Memory B cell (primary cell): ENCODE data around the gene EIF3I.

ENCODE experiments used
- ATAC-seq: fragments of 150-1000 bp; cut with Tn5 transposase; 2 replicates; pipeline ENCODE4 v1.10.0; 2021; ENCODE audit warnings: low read depth, mild to moderate bottlenecking, moderate library complexity
- DNase-seq, 2 donors: peaks; one replicate each; pipeline ENCODE4 v3.0.0; 2022; ENCODE audit warnings: low spot score in 2 of 2
- H3K27ac Mint-ChIP-seq: one replicate; pipeline ENCODE4 v1.8.0; 2022; ENCODE audit warnings: mild to moderate bottlenecking, moderate library complexity, mixed read lengths
- H3K27me3 Mint-ChIP-seq: one replicate; pipeline ENCODE4 v1.8.0; 2022; ENCODE audit warnings: mixed read lengths
- H3K36me3 Mint-ChIP-seq: one replicate; pipeline ENCODE4 v1.8.0; 2022; ENCODE audit warnings: mild to moderate bottlenecking, mixed read lengths
- H3K4me1 Mint-ChIP-seq: one replicate; pipeline ENCODE4 v1.8.0; 2022; ENCODE audit warnings: mixed read lengths
- H3K4me3 Mint-ChIP-seq: one replicate; pipeline ENCODE4 v1.8.0; 2022; ENCODE audit warnings: mild to moderate bottlenecking, moderate library complexity, mixed read lengths
- H3K9me3 Mint-ChIP-seq: one replicate; pipeline ENCODE4 v1.8.0; 2022; ENCODE audit warnings: mixed read lengths

The EIF3I gene

DNA sequence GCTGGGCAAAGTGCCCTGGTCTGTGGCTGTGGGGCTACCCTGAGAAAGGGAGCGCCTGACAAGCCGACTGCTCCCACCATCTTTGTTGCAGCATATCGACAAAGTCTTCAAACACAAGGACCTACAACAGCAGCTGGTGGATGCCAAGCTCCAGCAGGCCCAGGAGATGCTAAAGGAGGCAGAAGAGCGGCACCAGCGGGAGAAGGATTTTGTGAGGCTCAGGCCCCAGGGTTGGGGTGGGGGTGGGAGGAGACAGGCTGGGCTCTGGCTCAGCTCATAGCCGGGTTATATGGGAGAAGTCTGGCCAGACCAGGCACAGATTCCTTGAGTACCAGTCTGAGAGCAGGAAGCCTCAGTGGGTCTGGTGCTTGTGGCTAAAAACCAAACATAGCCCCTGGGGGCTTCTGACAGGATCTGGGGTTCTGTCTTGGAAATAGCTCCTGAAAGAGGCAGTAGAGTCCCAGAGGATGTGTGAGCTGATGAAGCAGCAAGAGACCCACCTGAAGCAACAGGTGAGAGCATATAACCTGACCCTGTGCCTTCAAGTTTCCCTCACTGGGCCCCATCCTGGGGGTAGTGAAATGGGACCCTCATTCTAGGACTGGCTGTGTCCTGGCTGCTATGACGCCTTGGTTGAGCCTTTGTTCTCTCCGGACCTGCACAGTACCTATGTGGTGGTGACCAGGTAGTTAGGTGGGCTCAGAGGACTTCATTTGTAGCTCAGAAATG, 29.8 kb upstream of the EIF3I start:
- H3K4me1 Mint-ChIP-seq, result peaks cover 5% of the 10 kb centered on the region

DNA sequence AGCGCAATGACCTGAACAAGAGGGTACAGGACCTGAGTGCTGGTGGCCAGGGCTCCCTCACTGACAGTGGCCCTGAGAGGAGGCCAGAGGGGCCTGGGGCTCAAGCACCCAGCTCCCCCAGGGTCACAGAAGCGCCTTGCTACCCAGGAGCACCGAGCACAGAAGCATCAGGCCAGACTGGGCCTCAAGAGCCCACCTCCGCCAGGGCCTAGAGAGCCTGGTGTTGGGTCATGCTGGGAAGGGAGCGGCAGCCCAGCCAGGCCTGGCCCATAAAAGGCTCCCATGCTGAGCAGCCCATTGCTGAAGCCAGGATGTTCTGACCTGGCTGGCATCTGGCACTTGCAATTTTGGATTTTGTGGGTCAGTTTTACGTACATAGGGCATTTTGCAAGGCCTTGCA, 27.2 kb upstream of the EIF3I start:
- no peak for DNase-seq
- no peak for ATAC-seq
- H3K4me1 Mint-ChIP-seq, result peaks cover 3% of the 10 kb centered on the region
- peaks cover 29% of the 10 kb centered on the region for H3K36me3 Mint-ChIP-seq
- no peaks in the 10 kb centered on the region for H3K9me3 Mint-ChIP-seq
- H3K4me3 Mint-ChIP-seq, result no peak overlapping the region
- no peaks in the 10 kb centered on the region for H3K27me3 Mint-ChIP-seq
- H3K27ac Mint-ChIP-seq, result no peak overlapping the region

More for the DNA sequence above, 29.8 kb upstream of the EIF3I start:
- DNase-seq (no peak), ATAC-seq (no peak)
- Mint-ChIP-seq H3K4me3 (no peak overlapping the region), H3K36me3 (peaks cover 37% of the 10 kb centered on the region), H3K9me3 (no peaks in the 10 kb centered on the region), H3K27me3 (no peaks in the 10 kb centered on the region), H3K27ac (peak overlapping the region; percentile 45)

- Mint-ChIP-seq H3K27me3 (no peaks in the 10 kb centered on the region), H3K9me3 (no peaks in the 10 kb centered on the region), H3K27ac (no peak overlapping the region), H3K4me1 (peaks cover 8% of the 10 kb centered on the region), H3K36me3 (peaks cover 29% of the 10 kb centered on the region), H3K4me3 (no peak overlapping the region)
- ATAC-seq (no peak), DNase-seq (no peak)
Measured at GRCh38 chr1:32195531-32195930, 26.7 kb upstream of the EIF3I start.

DNA sequence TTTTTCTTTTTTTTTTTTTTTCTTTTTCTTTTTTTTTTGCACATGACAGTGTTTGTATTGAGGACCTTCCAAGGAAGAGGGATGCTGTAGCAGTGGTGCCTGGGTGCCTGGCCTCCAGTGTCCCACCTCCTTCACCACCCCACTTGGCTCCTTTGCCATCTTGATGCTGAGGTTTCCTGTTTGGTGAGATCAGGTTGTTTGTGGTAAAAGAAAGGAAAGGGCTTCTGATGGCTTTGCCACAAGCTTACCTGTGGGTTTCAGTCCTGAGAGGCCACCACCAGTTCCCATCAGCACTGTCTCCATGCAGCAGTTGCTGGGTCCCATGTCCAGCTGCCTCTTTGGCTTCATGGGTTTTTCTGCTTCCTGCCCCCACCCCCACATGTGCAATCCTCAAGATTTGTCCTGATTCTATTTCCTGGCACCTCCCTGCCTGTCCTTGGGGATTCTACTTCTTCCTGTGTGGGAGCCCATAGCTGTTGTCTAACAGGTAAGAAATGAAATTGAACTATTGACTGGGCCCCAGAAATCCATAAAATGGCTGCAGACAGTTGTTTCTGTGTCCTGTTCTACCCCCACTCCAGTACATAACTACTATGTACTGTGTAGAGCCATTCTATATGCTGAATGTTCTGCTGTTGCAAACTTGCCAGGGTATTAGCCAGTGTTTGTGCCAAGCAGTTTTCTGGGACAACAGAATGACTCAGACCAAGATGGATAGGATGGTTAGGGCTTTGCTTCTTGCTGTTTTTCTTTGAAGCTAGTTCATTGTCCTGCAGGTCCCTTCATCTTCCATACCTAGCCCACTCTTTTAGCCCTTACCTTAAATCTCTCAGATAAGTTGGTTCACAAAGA, 26.0 kb upstream of the EIF3I start:
- DNase-seq (no peak), ATAC-seq (no peak)
- no peaks in the 10 kb centered on the region for H3K27me3 Mint-ChIP-seq
- peaks cover 9% of the 10 kb centered on the region for H3K4me1 Mint-ChIP-seq
- H3K36me3 Mint-ChIP-seq, result peaks cover 29% of the 10 kb centered on the region
- H3K9me3 Mint-ChIP-seq, result no peaks in the 10 kb centered on the region
- H3K27ac Mint-ChIP-seq, result peak overlapping the region; percentile 45
- H3K4me3 Mint-ChIP-seq, result no peak overlapping the region

GRCh38 chr1:32197074-32197473, 25.1 kb upstream of the EIF3I start:
- H3K9me3 Mint-ChIP-seq, result no peaks in the 10 kb centered on the region
- no peak overlapping the region for H3K4me3 Mint-ChIP-seq
- peak overlapping the region; percentile 45 for H3K27ac Mint-ChIP-seq
- H3K27me3 Mint-ChIP-seq, result no peaks in the 10 kb centered on the region
- DNase-seq (no peak), ATAC-seq (no peak)
- H3K36me3 Mint-ChIP-seq, result peaks cover 23% of the 10 kb centered on the region
- peaks cover 17% of the 10 kb centered on the region for H3K4me1 Mint-ChIP-seq

GRCh38 chr1:32197837-32198236, 24.4 kb upstream of the EIF3I start:
- H3K9me3 Mint-ChIP-seq, result no peaks in the 10 kb centered on the region
- peaks cover 19% of the 10 kb centered on the region for H3K36me3 Mint-ChIP-seq

GRCh38 chr1:32198237-32199042, 23.8 kb upstream of the EIF3I start:
- Mint-ChIP-seq H3K9me3 (no peaks in the 10 kb centered on the region), H3K27ac (peak overlapping the region; percentile 56), H3K4me3 (peak overlapping the region; percentile 56), H3K4me1 (peaks cover 22% of the 10 kb centered on the region), H3K27me3 (no peaks in the 10 kb centered on the region), H3K36me3 (peaks cover 15% of the 10 kb centered on the region)
- no peak for ATAC-seq
- DNase-seq, result no peak

More at GRCh38 chr1:32197837-32198236, 24.4 kb upstream of the EIF3I start:
- ATAC-seq (no peak), DNase-seq (no peak)
- Mint-ChIP-seq H3K4me1 (peaks cover 22% of the 10 kb centered on the region), H3K27me3 (no peaks in the 10 kb centered on the region), H3K4me3 (no peak overlapping the region), H3K27ac (peak overlapping the region; percentile 56)

- Mint-ChIP-seq H3K27me3 (no peaks in the 10 kb centered on the region), H3K4me1 (peaks cover 22% of the 10 kb centered on the region), H3K9me3 (no peaks in the 10 kb centered on the region), H3K36me3 (peaks cover 10% of the 10 kb centered on the region), H3K4me3 (no peak overlapping the region), H3K27ac (peak overlapping the region; percentile 56)
- DNase-seq (no peak), ATAC-seq (no peak)
Measured at GRCh38 chr1:32199043-32199716, 23.0 kb upstream of the EIF3I start.

GRCh38 chr1:32199717-32200072, 22.5 kb upstream of the EIF3I start:
- Mint-ChIP-seq H3K4me1 (peaks cover 22% of the 10 kb centered on the region), H3K27ac (peak overlapping the region; percentile 92), H3K36me3 (peaks cover 6% of the 10 kb centered on the region), H3K4me3 (peak overlapping the region; percentile 97), H3K27me3 (no peaks in the 10 kb centered on the region), H3K9me3 (no peaks in the 10 kb centered on the region)
- no peak for ATAC-seq
- DNase-seq, result no peak

DNA sequence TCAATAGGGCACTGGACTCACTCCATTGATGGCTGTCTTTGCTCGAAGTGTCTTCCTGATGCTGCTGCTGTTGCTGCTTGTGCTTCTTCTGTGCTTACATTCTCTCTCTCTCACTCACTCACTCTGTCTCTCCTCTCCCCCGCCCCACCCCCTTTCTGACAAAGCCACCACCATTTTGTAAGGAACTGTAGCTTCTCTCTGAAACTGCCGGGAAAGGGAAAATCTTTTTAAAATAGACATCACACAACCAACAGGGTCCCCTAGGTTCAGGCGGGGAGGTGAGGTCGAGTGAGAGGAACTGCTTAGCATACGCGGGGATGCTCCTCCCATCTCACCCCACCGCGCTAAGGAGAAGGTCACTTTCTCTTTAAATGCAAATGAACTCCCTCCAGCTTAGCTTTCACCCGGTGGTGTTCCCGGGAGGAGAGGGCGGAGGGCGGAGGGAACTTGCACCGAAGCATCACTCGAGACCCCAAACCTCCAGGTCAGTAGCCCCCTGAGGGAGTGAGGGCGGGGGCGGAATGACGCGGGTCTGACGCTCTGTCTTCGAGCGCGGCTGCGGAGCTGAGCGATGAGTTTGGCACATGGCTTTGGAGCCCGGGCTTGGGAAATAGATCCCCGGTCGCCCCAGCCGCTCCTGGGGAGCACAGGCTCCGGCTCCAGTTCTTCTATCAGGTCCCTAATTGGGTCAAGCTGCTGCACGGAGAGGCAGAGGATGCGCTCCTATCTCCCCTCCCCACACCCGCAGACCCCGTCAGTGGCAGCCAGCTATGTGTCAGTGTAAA, 21.8 kb upstream of the EIF3I start, which contains the start of gene CCDC28B:
TSS of gene CCDC28B (plus strand) at position 370 of the 785 bp plus-strand sequence. CDS start 1,341 bp downstream, outside the sequence.
- H3K27me3 Mint-ChIP-seq, result no peaks in the 10 kb centered on the region
- H3K27ac Mint-ChIP-seq, result peak within 1 kb of the TSS; percentile 92
- H3K36me3 Mint-ChIP-seq, result peaks cover 6% of the 10 kb centered on the region
- no peaks in the 10 kb centered on the region for H3K9me3 Mint-ChIP-seq
- ATAC-seq (peak; percentile 50), DNase-seq (peak; percentile 44 to 64)
- peaks cover 22% of the 10 kb centered on the region for H3K4me1 Mint-ChIP-seq
- H3K4me3 Mint-ChIP-seq, result peak within 1 kb of the TSS; percentile 97

- peak; percentile 73 for ATAC-seq
- Mint-ChIP-seq H3K36me3 (peaks cover 3% of the 10 kb centered on the region), H3K4me3 (peak overlapping the region; percentile 97), H3K27me3 (no peaks in the 10 kb centered on the region), H3K4me1 (peaks cover 22% of the 10 kb centered on the region), H3K9me3 (no peaks in the 10 kb centered on the region), H3K27ac (peak overlapping the region; percentile 92)
- peak; percentile 53 to 61 for DNase-seq
Measured at GRCh38 chr1:32201011-32201855, 21.0 kb upstream of the EIF3I start.

- H3K36me3 Mint-ChIP-seq, result no peaks in the 10 kb centered on the region
- H3K4me1 Mint-ChIP-seq, result peaks cover 40% of the 10 kb centered on the region
- no peaks in the 10 kb centered on the region for H3K9me3 Mint-ChIP-seq
- H3K4me3 Mint-ChIP-seq, result peak overlapping the region; percentile 87
- H3K27ac Mint-ChIP-seq, result peak overlapping the region; percentile 89
- no peaks in the 10 kb centered on the region for H3K27me3 Mint-ChIP-seq
- DNase-seq (no peak), ATAC-seq (no peak)
Measured at GRCh38 chr1:32204943-32205361, 17.3 kb upstream of the EIF3I start.
